HepG2 (cell line): Measurements from ENCODE around the gene PLK3. TPM values are rescaled to one million over a fixed set of nuclear protein-coding genes. Genes with fewer than 3 reads are reported as not detected.

ENCODE experiments used
- ASH2L ChIP-seq: fragments of 300-600, 200-600 bp; sonication (generic); IDR thresholded peaks from 2 replicates; pipeline ENCODE4 v1.7.0; 2017; ENCODE audit warnings: low read depth, mild to moderate bottlenecking, moderate library complexity, mixed read lengths, low read length; ENCODE audit not compliant: insufficient read length
- GLMP ChIP-seq: sonication (generic); formaldehyde crosslinking; IDR thresholded peaks from 2 replicates; pipeline ENCODE4 v1.9.0; 2021; ENCODE audit warnings: missing genetic modification reagents, mild to moderate bottlenecking, borderline replicate concordance
- GTF3A ChIP-seq: sonication (generic); formaldehyde crosslinking; conservative IDR thresholded peaks from 2 replicates; pipeline ENCODE4 v1.4.0; 2020; ENCODE audit warnings: mild to moderate bottlenecking, missing genetic modification reagents
- KLF11 ChIP-seq: IDR thresholded peaks from 2 replicates; pipeline ENCODE4 v1.6.1; 2016; ENCODE audit warnings: missing compliant biosample characterization
- KMT2B ChIP-seq: IDR thresholded peaks from 2 replicates; pipeline ENCODE4 v1.6.1; 2016; ENCODE audit warnings: missing genetic modification reagents, missing compliant biosample characterization
- MXI1 ChIP-seq: IDR thresholded peaks from 3 replicates; pipeline ENCODE4 v1.6.1; 2012; ENCODE audit warnings: low read depth, low read length, inconsistent platforms, borderline replicate concordance
- SMARCC2 ChIP-seq: fragments of 450-650 bp; IDR thresholded peaks from 2 replicates; pipeline ENCODE4 v1.6.1; 2017; ENCODE audit warnings: antibody characterized with exemption, mild to moderate bottlenecking
- SRSF4 ChIP-seq: fragments of 200-400 bp; formaldehyde crosslinking; IDR thresholded peaks from one replicate; pipeline ENCODE4 v1.6.1; 2018; ENCODE audit warnings: mild to moderate bottlenecking, low read depth, low read length, moderate library complexity; ENCODE audit not compliant: poor library complexity, severe bottlenecking
- ZBTB14 ChIP-seq: sonication (generic); formaldehyde crosslinking; IDR thresholded peaks from 2 replicates; pipeline ENCODE4 v1.4.0; 2020; ENCODE audit warnings: missing genetic modification reagents
- ZBTB3 ChIP-seq: sonication (generic); formaldehyde crosslinking; IDR thresholded peaks from 2 replicates; pipeline ENCODE4 v1.4.0; 2020; ENCODE audit warnings: low read depth, mild to moderate bottlenecking, moderate library complexity, missing genetic modification reagents, borderline replicate concordance
- ZFP41 ChIP-seq: sonication (generic); formaldehyde crosslinking; IDR thresholded peaks from 2 replicates; pipeline ENCODE4 v1.4.0; 2020; ENCODE audit warnings: mild to moderate bottlenecking, missing genetic modification reagents, borderline replicate concordance
- ZNF101 ChIP-seq: sonication (generic); formaldehyde crosslinking; IDR thresholded peaks from 2 replicates; pipeline ENCODE4 v1.4.0; 2020; ENCODE audit warnings: mild to moderate bottlenecking, low read depth, missing genetic modification reagents, borderline replicate concordance
- ZNF317 ChIP-seq: sonication (generic); formaldehyde crosslinking; IDR thresholded peaks from 2 replicates; pipeline ENCODE4 v1.5.0; 2020; ENCODE audit warnings: mild to moderate bottlenecking, missing genetic modification reagents
- ZNF343 ChIP-seq: sonication (generic); formaldehyde crosslinking; IDR thresholded peaks from 2 replicates; pipeline ENCODE4 v1.4.0; 2020; ENCODE audit warnings: mild to moderate bottlenecking, missing genetic modification reagents
- ZNF383 ChIP-seq: sonication (generic); formaldehyde crosslinking; IDR thresholded peaks from 2 replicates; pipeline ENCODE4 v1.4.0; 2020; ENCODE audit warnings: missing genetic modification reagents, mild to moderate bottlenecking, borderline replicate concordance
- ZNF547 ChIP-seq: sonication (generic); formaldehyde crosslinking; IDR thresholded peaks from 2 replicates; pipeline ENCODE4 v1.5.1; 2020; ENCODE audit warnings: mild to moderate bottlenecking, missing genetic modification reagents
- ZNF570 ChIP-seq: sonication (generic); formaldehyde crosslinking; IDR thresholded peaks from 2 replicates; pipeline ENCODE4 v1.4.0; 2020; ENCODE audit warnings: mild to moderate bottlenecking, missing genetic modification reagents, borderline replicate concordance
- ZNF577 ChIP-seq: sonication (generic); formaldehyde crosslinking; IDR thresholded peaks from 2 replicates; pipeline ENCODE4 v1.4.0; 2020; ENCODE audit warnings: mild to moderate bottlenecking, low read depth, missing genetic modification reagents, borderline replicate concordance
- ZNF678 ChIP-seq: sonication (generic); formaldehyde crosslinking; IDR thresholded peaks from 2 replicates; pipeline ENCODE4 v1.4.0; 2020; ENCODE audit warnings: mild to moderate bottlenecking, missing genetic modification reagents
- ZNF703 ChIP-seq: sonication (generic); formaldehyde crosslinking; IDR thresholded peaks from 2 replicates; pipeline ENCODE4 v1.5.1; 2020; ENCODE audit warnings: missing genetic modification reagents, mild to moderate bottlenecking, moderate library complexity, borderline replicate concordance
- ZNF772 ChIP-seq: sonication (generic); formaldehyde crosslinking; IDR thresholded peaks from 2 replicates; pipeline ENCODE4 v1.5.0; 2020; ENCODE audit warnings: mild to moderate bottlenecking, missing genetic modification reagents
- ZNF816 ChIP-seq: sonication (generic); formaldehyde crosslinking; IDR thresholded peaks from 2 replicates; pipeline ENCODE4 v1.8.0; 2022; ENCODE audit warnings: missing genetic modification reagents, mild to moderate bottlenecking, borderline replicate concordance
- ZSCAN22 ChIP-seq: sonication (generic); formaldehyde crosslinking; IDR thresholded peaks from 2 replicates; pipeline ENCODE4 v1.4.0; 2020; ENCODE audit warnings: mild to moderate bottlenecking, missing genetic modification reagents
- ZSCAN9 ChIP-seq: IDR thresholded peaks from 2 replicates; pipeline ENCODE4 v1.6.1; 2016; ENCODE audit warnings: borderline replicate concordance
- ZZZ3 ChIP-seq: sonication (generic); formaldehyde crosslinking; IDR thresholded peaks from 2 replicates; pipeline ENCODE4 v1.4.0; 2020; ENCODE audit warnings: missing genetic modification reagents, mild to moderate bottlenecking, borderline replicate concordance
- polyA plus RNA-seq, 8 experiments: library from polyadenylated mRNA; depleted of rRNA in 3 of 8; stranded (reverse) in 7 of 8; unstranded in 1 of 8; fragments of >200 nt; fragmentation: Illumina TruSeq in 4 of 8; extraction: Trizol in 4 of 8; gene quantifications; 2 replicates each; pipeline versions ENCODE4 v1.2.1 to v1.2.3, GENCODE V29; 2011 to 2016; ENCODE audit warnings: low read depth in 4 of 8, missing spikeins in 1 of 8, mixed read lengths in 1 of 8; ENCODE audit not compliant: insufficient read depth in 1 of 8
- total RNA-seq, 5 experiments: library from RNA; depleted of rRNA; stranded (reverse); fragments of >200 nt; fragmentation: Illumina TruSeq; extraction: Trizol; gene quantifications; 2 replicates each; pipeline ENCODE4 v1.2.3, GENCODE V29; 2016; ENCODE audit warnings: low read depth in 1 of 5

The PLK3 gene
- total and polyA plus RNA-seq, 2 of the 13 experiments (the other 11 are each of a cell fraction or from before 2014, with no cell fraction given), result 9.8 to 16.9 TPM

GRCh38 chr1:44775930-44776729, 24.0 kb upstream of the PLK3 start (continued):
- no peak for TF ChIP-seq GLMP (CRISPR knock-in tag)
- 0 out of 2 replicates have a peak, but pooled peaks have one; percentile 8 for TF ChIP-seq ZZZ3 (CRISPR knock-in tag)
- TF ChIP-seq MXI1, result no peak
- no peak for TF ChIP-seq ZNF547 (CRISPR knock-in tag)
- TF ChIP-seq ZNF772 (CRISPR knock-in tag), result no peak
- no peak for TF ChIP-seq ZNF383
- no peak for TF ChIP-seq SMARCC2
- TF ChIP-seq ZNF570 (CRISPR knock-in tag), result peak; percentile 74; the same call in 1 of the 2 replicates
- peak; percentile 4 for TF ChIP-seq ASH2L
- 0 out of 2 replicates have a peak, but pooled peaks have one; percentile 43 for TF ChIP-seq ZNF678 (CRISPR knock-in tag)
- 0 out of 2 replicates have a peak, but pooled peaks have one; percentile 31 for TF ChIP-seq ZNF577 (CRISPR knock-in tag)
- TF ChIP-seq ZBTB14 (CRISPR knock-in tag), result no peak
- peak; percentile 69; the same call in 1 of the 2 replicates for TF ChIP-seq ZFP41 (CRISPR knock-in tag)
- TF ChIP-seq ZNF703 (CRISPR knock-in tag), result peak; percentile 24; the same call in 1 of the 2 replicates
- peak; percentile 65; the same call in 1 of the 2 replicates for TF ChIP-seq GTF3A (CRISPR knock-in tag)
- 0 out of 2 replicates have a peak, but pooled peaks have one; percentile 22 for TF ChIP-seq KMT2B (CRISPR knock-in tag)
- no peak for TF ChIP-seq ZSCAN9
- no peak for TF ChIP-seq ZNF317 (CRISPR knock-in tag)
- 0 out of 2 replicates have a peak, but pooled peaks have one; percentile 46 for TF ChIP-seq ZBTB3
- TF ChIP-seq ZNF816, result peak; percentile 72; the same call in 1 of the 2 replicates
- TF ChIP-seq KLF11 (CRISPR knock-in tag), result no peak
- peak; percentile 38; the same call in 1 of the 2 replicates for TF ChIP-seq ZSCAN22
- no peak for TF ChIP-seq SRSF4
- TF ChIP-seq ZNF343 (CRISPR knock-in tag), result 0 out of 2 replicates have a peak, but pooled peaks have one; percentile 40
- TF ChIP-seq ZNF101 (CRISPR knock-in tag), result peak; percentile 38; the same call in 1 of the 2 replicates
